Activated CD8-positive, alpha-beta memory T cell treated with anti-CD3 and anti-CD28 coated beads for 48 hours (primary cell): Measurements from ENCODE around the gene FLOT2.
"Not testable (repeated sequence)": the region's sequence is repeated elsewhere in the genome, so short reads cannot be mapped to it uniquely, and the experiment has no call there.

Experiments
- DNase-seq, 3 experiments: peaks; one replicate each; pipeline ENCODE4 v3.0.0-alpha.2; 2020; ENCODE audit warnings: low read depth in 2 of 3, low spot score in 2 of 3

FLOT2 gene

DNA sequence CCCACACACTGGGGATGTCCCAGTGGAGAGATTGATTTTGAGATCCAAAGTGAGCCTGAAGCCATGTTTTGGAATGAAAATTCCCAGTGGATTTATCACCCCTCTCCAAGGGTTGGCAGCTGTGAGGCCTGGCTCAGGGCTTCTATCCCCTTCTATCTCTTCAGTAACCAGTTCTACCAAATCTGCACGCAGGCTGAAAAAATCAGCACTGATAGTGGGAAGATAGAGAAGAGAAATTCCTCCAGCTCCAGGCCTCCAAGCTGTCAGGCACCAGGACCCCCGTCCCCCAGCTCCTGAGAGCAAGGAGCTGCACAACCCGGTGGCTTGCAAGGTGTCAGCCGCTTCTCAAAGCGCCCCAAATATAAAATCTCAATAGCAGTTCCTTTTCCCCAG, 1.0 kb downstream of the FLOT2 start:
- no peak for DNase-seq

DNA sequence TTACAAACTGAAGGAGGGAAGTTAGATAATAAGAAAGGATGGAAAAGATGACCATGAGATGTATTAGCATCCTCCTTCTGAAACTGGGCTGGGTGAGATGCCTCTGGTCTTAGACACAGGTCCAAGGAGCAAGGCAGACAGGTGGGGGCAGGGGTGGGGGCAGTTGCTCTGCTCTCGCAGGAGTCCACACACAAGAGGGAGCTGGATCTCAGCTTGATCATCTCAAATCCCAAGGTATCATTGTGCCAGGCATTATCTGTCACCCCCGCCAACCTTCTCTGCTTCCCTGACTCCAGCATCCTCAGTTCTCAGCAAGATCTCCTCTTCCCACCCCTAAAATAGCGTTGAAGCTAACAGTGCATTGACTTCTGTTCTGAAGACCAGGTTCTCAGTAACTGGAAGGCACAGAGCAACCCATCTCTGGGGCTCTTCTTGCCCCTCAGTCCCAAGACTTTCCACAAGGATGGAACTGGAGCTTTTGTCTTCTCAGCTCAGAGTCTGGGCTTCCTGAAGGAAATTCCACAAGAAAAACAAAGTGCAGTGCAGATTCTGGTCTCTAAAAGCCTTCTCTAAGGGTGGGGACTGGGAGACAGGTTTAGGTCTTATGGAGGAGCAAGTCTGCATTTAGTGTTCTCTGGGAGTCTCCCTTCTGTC, 1.6 kb downstream of the FLOT2 start:
- DNase-seq = no peak

DNA sequence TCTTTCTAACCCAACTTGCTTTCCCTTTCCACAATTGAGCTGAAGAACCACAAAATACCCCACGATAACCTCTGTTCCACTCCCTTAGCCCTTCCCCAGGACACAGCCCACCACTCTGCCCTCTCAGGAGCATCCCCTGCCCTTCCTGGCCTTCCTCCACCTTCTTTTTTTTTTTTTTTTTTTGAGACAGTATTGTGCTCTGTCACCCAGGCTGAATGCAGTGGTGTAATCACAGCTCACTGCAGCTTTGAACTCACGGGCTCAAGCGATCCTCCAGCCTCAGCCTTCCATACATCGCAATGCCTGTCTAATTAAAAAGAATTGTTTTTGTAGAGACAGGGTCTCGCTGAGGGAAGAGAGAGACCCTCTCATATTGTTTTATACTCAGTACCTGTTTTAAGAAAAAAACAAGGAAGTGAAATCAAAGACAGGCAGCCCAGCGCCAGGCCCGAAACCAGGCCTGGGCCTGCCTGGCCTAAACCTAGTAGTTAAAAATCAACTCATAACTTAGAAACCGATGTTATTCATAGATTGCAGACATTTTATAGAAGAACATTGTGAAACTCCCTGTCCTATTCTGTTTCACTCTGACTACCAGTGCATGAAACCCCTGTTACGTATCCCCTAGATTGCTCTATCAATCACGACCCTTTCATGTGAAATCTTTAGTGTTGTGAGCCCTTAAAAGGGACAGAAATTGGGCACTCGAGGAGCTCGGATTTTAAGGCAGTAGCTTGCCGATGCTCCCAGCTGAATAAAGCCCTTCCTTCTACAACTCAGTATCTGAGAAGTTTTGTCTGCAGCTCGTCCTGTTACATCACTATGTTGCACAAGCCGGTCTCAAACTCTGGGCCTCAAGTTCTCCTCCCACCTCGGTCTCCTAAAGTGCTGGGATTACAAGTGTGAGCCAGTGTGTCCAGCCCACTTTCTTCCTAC, 4.0 kb downstream of the FLOT2 start:
- DNase-seq = not testable (repeated sequence)

DNA sequence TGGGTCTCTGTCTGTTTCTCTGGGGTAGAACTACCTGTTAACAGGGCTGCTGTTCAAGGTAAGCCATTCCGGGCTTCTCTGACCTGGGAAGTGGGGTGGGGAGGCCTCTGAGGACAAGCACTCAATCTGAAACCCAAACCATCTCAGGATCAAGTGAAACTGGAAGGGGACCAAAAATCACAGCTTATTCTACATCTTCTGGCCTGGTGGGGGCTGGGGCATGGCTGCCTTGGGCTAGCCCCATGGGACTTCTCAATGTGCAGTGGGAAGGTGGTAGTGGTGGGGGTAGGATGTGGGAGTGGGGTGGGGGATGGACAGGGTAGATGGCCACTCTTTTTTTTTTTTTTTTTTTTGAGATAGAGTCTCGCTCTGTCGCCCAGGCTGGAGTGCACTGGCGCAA, 5.5 kb downstream of the FLOT2 start:
- DNase-seq = no peak

DNA sequence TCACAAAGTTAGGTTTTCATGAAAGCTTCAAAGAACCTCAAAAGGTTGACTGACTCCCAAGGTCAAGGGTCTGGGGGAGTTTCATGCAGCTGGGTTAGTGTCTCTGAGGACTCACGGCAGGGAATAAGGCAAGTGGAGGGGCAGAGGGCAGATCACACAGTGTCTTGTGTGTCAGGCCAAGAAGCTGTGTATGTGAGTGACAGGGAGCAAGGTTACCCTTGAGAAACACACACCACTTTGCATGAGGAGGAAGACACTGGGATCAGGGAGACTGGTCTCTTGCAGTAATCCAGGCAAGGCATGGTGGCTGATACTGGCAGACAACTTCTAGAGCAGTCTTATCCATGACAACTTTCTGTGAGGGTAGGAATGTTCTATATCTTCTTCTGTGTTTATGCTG, 6.3 kb downstream of the FLOT2 start:
- DNase-seq = no peak

DNA sequence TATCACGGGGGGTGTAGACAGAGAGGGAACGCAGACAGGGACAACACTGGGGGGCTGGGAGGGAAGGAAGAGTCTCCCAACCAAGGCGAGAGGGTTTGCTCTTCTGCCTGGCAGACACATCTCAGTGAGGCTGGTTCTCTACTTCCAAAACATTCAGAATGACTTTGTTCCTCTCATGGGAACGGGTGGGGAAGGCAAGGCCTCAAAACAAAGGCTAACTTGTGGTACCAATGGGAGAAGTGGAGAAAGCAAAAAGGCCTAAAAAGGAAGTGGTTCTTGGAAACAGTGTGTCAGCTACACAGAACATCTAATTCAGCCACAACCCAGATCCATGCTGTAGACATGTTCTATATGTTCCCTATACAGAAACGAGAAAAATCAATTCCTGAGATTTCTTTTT, 7.5 kb downstream of the FLOT2 start:
- no peak for DNase-seq

DNA sequence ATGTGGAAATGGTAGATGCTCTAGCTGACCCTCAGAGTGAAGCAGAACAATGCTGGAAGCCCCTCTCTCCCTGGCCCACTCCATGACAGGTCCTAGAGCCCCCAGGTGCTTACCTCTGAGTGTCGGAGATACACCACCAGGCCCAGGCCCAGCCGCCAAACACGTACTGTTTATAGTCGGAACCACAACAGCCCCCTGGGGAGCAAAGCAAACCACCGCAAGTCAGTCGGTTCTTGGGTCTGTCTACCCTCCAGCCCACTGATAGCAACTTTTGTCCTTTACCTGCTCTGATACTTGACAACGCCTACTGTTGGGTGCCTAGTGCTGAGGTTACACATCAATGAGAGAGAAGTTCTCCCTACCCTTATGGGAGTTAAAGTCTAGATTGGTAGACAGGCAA, 8.7 kb downstream of the FLOT2 start:
- no peak for DNase-seq

DNA sequence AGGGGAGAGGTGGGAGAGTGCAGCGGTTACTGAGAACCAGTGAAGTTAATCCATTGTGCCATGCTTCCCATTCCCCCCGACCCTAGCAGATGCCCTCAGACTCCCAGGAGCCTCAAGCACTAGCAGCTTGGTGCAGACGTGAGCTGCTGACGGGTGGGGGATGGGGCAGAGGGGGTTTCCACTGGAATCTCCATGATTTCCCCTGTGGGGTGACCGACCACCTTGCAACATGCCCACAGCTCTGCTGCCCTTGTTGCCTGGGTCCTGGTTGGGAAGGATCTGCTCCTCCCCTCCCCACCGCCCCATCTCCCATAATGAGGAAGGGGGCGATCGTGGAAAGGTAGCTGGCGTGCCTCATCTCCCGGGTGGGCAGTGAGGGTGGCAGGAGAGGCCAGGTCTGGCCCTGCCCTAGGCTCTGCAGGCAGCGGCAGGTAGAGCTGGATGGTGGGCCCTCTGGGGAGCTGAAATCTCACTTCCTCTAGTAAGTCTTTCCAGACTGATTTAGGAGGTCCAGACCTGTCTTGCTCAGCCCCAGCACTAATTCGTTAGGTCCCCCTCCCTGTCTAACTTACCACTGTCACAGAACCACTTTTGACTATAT, 9.6 kb downstream of the FLOT2 start:
- DNase-seq = no peak

DNA sequence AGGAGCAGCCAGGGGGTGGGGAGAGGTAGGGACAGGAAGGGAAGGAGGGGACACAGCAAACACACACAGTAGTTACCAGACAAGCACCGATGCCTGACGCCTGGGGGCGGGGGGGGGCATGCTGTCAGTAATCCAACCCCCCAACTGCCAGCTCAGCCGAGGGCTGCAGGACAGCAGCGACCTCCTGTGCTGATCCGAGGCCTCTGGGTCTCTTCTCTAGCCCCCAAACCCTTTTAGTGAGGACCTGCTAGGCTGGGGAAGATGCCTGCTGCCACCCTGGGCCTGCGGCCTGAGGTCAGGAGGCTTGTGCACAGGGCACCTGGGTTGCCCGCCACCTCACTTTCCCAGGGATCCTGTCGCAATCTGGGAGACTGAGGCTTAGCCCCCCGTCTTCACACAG, 11.6 kb downstream of the FLOT2 start:
- DNase-seq = no peak

DNA sequence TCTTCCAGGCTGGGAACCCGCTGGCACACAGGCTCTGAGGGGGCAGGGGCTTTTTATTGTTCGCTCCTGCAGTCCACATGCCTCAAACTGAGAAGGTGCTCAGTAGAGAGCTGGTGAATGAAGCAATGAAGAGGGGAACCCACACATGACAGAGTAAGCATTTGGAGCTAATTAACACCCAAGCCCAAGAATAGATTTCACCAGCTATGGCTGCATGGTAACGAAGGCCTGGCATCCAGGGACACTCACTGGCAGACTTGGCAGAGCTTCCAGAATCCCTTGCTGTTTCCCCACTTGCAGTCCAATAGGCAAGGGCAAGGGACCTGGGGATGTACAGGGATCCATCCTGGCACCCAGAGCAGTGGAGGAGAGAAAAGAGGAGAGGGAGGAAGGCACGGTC, 12.2 kb downstream of the FLOT2 start:
- no peak for DNase-seq

DNA sequence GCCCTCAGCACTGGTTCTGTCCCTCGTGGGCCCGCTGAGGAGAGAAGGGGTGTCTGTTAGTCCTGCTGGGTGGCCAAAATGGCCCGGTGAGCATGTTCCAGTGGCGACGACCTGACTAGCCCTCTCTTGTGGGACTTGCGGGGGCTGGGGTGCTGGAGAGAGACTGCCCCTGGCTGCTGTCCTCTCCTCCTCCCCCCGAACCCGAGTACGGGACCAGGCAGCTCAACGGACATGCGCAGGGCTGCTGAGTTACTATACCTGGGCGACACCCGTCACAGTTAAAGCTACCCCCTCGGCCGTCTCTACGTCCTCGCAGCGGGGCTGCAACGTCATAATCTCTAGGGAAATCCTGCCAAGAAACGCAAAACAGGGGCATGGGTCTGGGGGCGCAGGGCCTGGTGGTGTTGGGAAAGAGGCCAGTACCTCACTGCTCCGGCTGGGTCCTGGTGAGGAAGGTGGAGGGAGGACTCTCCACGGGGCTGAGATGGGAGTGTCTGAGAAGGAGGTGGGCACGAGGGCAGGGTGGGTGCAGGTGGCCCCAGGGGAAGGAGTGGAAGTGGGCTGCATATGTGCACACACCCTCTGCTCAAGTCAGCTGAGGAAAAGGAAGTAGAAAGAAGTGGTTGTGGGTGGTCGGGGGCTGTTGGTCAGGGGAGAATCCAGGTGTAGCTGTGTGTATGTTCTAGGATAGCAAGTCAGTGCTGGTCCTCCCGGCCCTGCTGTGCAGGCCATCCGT, 13.4 kb downstream of the FLOT2 start:
- no peak for DNase-seq

DNA sequence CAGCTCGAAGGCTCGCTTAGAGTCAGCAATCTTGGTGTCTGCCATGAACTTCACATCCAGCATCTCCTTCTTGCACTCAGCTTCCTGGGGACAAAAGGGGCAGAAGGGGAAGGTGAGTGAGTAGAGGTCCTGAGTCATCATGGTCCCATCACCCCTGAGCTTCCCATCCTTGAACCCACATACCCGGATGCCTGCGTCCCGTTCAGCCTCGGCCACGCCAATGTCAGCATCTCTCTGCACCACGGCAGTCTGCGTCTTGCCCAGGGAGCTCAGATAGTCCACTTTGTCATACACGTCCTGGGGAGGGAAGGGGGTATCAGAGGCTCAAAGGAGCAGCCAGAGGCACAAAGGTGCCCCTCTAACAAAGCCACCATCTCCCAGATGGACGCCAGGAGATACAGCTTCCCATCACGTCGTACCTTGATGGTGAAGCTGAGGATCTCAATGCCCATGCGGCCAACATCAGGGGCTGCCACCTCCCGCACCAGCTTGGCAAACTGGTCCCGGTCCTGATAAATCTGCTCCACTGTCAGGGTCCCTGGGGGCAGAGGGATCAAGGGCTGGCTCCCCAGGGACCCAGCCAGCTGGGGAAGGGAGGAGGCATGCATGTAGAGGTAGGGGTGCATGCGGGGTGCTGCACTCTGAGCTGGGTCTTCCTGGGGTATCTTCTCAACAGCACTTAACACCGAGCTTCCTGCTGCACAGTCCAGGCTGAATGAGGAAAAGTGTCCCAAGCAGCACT, 15.2 kb downstream of the FLOT2 start:
- no peak for DNase-seq

DNA sequence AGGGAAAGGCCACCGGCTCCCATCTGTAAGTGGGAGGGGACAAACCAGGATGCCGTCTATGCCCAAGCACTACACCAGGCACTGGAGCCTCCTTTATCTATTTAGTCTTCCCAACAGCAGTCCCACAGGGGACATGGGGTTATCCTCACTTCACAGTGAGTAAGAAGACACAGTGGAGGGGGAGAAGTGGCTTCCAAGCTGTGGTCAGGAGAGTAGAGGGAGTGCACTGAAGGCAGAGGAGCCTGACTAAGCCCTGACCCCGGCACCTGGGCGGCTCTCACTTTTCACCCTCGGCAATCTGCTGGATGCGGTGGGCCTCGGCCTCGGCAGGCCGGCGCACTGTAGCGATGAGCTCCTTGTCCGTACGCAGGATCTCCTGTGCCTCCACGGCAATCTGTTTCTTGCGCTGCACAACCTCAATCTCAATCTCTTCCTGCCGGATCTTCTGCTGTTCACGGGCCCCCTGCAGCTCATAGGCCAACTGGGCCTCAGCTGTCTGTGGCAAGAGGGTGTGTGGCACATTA, 15.9 kb downstream of the FLOT2 start:
- no peak for DNase-seq

DNA sequence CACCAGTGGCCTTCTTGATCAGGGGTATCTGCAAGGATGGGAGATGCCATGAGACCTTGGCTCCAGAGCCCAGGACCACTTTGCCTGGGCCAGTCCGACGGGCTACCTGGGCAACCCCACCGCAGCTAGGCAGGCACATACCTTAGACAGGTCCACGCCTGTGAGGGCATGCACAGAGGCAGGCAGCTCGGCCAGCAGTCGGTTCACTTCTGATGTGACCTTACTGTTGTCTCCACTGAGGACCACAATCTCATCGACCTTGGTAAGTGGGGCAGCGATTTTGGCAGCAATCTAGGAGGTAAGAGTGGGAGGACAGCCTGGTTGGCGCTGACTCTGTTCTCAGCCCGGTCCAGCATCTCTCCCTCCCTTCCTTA, 17.0 kb downstream of the FLOT2 start:
- no peak for DNase-seq

DNA sequence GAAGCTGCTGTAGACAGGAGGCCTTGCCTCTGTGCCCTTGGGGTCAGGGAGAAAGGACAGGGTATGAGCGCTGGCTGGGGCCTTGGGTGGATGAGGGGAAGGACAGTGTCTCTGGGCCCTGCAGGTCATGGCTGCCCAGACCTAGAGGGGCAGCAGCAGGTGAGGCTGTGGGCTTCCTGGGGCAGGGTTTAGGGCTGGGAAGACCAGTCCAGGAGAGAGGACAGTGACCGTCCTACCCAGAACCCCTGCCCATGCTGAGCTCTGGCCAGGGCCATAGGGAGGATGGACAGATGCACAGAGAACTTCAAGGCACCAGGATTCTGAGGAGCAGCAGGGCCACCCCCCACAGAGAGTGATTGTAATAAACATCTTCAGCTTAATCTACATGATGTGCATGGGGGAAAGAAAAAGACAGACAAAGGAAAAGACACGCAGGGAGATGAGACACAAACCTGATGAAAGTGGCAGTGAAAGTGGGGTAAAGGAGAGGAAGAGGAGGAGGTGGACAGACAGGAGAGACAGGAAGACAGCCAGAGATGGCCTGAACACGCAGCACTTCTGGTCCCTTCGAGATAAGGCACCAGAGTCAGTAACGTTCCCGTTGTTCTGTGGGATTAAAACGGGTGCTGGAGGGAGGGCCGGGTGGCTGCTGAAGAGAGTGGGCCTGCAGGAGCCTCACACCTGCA, 17.5 kb downstream of the FLOT2 start:
- no peak for DNase-seq

DNA sequence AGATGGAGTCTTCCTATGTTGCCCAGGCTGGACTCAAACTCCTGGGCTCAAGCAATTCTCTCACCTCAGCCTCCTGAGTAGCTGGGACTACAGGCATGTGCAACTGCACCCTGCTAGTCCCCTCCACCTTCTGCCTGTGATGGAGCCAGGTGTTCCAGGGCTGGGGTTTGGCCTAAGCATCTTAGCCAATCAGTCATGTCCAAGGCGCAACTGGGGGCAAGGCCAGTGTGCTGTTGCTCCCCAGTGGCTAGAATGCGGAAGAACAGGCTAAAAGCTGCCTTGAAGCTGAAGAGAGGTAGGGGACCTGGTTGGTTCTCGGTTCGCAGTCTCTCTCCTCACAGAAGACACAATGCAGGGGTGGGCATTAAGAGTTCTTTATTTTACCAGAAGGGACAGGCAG, 18.6 kb downstream of the FLOT2 start:
- DNase-seq = no peak

DNA sequence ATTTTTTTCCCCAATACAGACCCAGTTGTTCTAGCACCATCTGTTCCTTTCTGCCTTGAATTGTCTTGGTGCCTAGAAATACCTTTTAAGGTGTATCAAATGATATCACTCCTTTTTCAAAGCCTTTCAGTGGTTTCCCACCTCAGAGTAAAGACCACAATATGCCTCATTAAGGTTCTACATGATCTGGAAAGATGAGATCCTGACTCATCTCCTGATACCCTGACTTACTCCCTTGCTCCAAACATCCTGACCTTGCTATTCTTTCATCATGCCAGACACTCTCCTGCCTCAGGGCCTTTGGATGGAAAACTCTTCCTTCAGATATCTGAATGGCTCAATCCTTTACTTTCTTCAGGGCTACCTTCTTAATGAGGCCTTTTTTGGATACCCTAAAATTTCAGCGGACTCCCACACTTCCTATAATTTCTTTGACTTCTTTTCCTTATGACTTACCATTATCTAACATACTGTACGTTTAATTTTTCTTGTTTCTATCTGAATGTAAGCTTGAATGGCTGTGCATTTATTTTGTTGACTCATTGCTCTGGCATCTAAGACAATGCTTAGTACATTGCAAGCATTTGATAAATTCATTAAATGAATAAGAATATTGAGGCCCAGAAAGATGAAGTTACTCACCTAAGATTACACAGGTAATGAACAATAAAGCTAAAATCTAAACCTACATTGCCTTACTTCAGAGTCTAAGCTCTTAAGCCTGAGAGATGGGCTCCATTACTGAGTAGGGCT, 19.2 kb downstream of the FLOT2 start:
- DNase-seq = no peak

DNA sequence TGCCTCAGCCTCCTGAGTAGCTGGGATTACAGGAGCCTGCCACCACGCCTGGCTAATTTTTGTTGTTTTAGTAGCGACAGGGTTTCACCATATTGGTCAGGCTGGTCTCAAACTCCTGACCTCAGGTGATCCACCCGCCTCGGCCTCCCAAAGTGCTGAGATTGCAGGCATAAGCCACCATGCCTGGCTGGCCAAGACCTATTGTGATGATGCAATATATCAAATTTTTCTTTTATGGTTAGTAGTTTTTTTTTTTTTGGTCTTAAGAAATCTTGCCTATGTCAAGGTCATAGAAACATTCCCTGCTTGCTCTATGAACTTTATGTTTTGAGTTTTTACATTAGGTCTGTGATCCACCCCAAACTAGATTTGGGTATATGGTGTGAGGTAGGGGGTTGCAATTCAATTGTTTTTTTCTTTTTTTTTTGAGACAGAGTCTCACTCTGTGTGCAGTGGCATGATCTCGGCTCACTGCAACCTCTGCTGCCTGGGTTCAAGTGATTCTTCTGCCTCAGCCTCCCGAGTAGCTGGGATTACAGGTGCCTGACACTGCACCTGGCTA, 20.3 kb downstream of the FLOT2 start:
- DNase-seq = not testable (repeated sequence)
